Subcutaneous adipose tissue (tissue), 4 donors: ENCODE data around the gene LATS2. TPM values are rescaled to one million over a fixed set of nuclear protein-coding genes. Genes with fewer than 3 reads are reported as not detected.

Source experiments
- total RNA-seq, 4 donors: library from RNA; depleted of rRNA; stranded (reverse); fragments of >200 nt; gene quantifications; one replicate each; pipeline ENCODE4 v1.1.0, GENCODE V29; 2016
- TF ChIP-seq, protein P1 (sequence below): fragments of 450-650 bp; IDR thresholded peaks from one replicate; pipeline ENCODE4 v1.5.1; 2016; ENCODE audit warnings: low read depth, mild to moderate bottlenecking, control low read depth, antibody characterized with exemption, moderate library complexity

Gene LATS2
- total RNA-seq, 4 donors from 2014 or later = 29.0 to 31.8 (median 29.6) TPM

DNA sequence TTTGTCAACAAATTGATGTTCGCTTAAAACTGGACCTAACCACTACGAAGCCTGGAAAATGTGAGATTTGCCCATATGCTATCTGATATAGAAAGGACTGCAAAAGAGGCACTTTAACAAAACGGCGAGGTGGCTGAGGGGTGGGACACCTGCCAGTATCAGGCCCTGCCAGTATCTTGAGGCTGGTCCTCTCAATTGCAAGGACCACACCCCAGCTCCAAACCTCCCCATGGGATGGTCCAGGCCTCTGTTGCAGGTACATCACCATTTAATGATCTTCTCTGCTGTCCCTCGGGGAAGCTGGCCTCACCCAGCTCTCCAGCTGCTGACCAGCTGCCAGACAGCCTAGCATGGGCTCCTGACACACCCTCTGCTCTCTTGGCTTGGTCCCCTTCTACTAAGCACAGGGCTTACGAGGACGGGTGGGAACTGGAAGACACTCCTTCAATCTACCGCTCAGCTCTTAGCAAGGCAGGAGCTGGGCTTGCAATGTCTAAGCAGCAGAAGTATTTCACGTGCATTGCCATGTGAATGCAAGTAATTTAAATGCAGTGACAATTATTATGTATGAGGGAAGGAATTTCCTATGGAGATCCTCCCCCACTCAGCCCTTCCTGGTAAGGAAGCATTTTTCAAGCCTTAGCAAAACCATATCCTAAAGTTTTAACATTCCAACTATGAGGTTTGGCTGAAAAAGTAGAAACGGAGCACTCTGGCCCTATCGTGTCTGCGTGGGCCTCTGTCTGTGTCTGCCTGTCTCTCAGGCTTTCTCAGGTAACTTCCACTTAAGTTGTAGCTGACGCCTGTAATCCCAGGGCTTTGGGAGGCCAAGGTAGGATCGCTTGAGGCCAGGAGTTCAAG lies 63.9 kb downstream of the LATS2 start:
- TF ChIP-seq, protein P1, sequence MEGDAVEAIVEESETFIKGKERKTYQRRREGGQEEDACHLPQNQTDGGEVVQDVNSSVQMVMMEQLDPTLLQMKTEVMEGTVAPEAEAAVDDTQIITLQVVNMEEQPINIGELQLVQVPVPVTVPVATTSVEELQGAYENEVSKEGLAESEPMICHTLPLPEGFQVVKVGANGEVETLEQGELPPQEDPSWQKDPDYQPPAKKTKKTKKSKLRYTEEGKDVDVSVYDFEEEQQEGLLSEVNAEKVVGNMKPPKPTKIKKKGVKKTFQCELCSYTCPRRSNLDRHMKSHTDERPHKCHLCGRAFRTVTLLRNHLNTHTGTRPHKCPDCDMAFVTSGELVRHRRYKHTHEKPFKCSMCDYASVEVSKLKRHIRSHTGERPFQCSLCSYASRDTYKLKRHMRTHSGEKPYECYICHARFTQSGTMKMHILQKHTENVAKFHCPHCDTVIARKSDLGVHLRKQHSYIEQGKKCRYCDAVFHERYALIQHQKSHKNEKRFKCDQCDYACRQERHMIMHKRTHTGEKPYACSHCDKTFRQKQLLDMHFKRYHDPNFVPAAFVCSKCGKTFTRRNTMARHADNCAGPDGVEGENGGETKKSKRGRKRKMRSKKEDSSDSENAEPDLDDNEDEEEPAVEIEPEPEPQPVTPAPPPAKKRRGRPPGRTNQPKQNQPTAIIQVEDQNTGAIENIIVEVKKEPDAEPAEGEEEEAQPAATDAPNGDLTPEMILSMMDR = no peak

DNA sequence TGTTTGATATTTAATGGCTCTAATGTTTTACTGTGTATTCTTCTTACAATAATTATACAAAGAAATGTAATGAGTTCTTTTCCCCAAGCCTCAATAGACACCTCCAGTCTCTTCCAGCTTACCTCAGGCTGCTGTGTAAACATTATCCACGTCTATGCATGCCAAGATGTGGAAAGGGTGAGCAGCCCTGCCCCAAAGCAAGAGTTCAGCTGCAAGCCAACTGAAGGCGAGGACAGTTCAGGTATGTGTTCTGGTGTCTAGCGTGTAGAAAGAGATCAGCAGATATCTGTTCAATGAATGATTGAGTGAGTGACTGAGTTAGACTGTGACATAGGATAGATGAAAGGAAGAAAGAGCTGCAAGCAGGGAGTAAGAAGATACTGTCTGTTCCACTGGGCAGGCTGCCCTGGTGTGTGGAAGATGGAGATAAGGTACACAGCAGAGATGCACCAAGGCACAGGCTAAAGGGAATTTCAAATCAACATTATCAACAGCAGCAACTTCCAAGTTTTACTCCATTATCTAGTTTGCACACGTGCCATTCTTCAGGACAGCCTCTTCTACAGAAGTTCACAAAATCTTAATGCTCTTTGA lies 66.0 kb downstream of the LATS2 start:
- TF ChIP-seq, protein P1 = no peak

DNA sequence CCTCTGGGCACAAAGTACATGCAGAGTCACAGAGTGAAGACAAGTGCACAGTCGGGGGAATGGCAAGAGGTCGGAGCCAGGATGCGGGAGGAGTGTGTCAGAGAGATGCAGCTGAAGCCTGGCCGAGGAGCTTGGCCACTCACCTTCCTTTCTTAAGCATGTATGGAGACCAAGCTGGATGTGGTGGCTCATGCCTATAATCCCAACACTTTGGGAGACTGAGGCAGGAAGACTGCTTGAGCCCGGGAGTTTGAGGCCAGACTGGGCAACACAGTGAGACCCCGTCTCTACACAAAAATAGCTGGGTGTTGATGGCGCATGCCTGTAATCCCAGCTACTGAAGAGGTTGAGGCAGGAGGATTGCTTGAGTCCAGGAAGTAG lies 67.0 kb downstream of the LATS2 start:
- TF ChIP-seq, protein P1 = no peak

DNA sequence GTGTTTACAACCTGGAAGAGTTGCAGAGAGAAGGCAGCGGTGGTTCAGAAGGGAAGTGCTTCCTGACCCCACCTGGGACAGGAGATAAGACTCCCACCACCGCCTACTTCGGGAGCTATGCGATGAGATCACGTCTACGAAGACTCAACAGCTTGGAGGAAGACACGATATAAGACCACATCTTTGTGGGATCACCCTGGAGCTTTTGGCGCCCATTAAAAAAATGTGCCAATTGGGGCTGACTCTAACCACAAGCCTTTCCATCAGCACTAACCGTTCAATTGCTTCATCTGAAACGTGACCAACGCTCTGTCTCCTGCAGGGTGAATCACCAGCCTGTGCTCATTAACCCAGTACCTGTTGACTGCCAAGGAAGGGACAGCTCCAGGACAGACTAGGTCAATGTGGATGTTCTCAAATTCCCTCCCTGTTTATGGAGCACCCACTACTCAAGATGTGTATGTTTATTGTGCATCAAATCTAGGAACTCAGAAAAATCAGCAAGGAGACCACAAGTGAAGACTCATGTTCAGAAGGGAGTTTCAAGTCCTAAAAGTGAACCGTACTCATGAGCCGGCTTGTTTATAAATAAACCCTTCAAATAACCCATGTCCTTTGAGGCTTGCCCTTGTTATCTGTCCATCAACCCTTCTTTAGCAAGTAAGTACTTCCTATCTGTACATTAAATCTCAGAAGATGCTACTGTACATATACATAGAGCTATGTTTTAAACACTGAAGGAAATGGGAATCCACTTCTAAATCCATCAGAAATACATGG lies 67.5 kb downstream of the LATS2 start:
- TF ChIP-seq, protein P1 = no peak

DNA sequence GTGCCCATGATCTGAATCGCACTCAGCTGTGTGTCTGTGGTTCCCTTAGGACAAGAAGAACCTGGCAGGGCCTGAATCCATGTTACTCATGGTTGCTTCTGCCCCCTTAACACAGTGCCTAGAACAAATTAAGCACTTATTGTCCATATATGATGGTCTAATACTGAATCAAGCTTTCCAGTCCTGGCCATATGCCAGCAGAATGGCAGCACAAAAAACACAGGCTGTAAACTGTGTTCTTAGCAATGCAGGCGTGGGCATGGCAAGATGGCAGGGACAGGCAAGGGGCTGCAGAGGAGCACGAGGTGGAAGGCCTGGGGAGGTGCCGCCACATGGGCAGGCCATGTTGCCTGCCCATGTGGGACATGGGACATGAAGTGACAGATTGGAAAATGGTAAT lies 68.2 kb downstream of the LATS2 start:
- TF ChIP-seq, protein P1 = no peak

DNA sequence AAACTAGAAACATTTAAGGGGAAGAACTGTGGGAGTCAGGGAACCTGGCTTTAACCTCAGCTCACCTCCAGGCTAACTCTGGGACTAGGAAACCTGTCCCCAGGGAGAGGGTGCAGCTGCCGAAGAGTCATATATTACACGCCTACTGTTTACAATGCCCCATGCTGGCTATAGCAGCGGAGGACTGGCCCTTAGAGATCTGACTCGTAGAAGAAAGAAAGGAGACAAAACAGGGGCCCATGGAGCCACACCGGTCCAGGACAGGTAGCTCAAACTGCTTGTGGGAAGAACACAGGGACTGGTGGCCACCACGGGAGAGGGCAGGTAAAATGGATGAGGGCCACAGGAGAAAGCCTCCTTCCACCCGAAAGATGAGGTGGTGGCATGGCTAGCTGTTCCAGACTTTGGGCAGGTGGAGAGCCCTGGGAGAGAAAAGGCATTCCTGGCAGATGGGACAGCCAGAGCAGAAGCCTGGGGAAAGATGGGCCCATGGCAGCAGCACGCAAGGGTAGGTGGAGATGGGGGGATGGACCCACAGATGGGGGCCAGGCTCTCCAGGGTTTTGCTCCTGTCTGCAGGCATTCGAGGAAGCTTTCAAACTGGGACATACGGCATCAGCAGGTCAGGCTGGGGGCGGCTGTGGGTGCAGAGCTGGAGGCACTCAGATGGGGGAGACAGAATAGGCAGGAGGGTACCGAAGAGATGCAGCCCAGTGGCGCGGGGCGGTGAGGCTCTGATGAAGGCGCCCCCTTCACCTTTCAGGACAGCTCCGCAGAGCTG lies 69.5 kb downstream of the LATS2 start:
- TF ChIP-seq, protein P1 = no peak
